H4 (cell line): Measurements from ENCODE around the gene ERBB2. TPM values are rescaled to one million over a fixed set of nuclear protein-coding genes. Genes with fewer than 3 reads are reported as not detected.
"Not testable (repeated sequence)": the region's sequence is repeated elsewhere in the genome, so short reads cannot be mapped to it uniquely, and the experiment has no call there.

Source experiments
- DNase-seq: peaks from one replicate; pipeline ENCODE4 v3.0.0-alpha.2; 2015; ENCODE audit warnings: low spot score
- total RNA-seq: library from RNA; depleted of rRNA; stranded (reverse); fragments of >200 nt; shearing (Covaris generic); gene quantifications from 2 replicates; pipeline ENCODE4 v1.2.3, GENCODE V29; 2014

The ERBB2 gene
- total RNA-seq, 1 experiment from 2014 or later = 10.1 TPM

DNA sequence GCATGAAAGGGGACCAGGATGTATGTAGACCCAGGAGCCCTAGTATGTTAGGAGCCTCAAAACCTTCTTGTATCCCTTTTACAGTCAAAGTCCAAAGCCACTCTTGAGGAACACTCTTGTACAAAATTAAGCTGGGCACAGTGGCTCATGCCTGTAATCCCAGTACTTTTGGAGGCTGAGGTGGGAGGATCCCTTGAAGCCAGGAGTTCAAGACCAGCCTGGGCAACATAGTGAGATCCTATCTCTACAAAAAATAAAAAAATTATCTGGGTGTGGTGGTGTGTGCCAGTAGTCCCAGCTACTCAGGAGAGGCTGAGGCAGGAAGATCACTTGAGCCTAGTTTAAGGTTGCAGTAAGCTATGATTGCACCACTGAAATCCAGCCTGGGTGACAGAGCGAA lies 26.1 kb downstream of the ERBB2 start:
- not testable (repeated sequence) for DNase-seq

DNA sequence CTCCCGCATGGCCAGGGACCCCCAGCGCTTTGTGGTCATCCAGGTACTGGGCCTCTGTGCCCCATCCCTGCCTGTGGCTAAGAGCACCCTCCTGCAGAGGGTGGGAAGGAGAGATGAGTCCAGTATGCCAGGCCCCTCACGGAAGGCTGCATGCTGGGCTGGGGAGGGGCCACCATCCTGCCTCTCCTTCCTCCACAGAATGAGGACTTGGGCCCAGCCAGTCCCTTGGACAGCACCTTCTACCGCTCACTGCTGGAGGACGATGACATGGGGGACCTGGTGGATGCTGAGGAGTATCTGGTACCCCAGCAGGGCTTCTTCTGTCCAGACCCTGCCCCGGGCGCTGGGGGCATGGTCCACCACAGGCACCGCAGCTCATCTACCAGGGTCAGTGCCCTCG lies 26.8 kb downstream of the ERBB2 start:
- no peak for DNase-seq

DNA sequence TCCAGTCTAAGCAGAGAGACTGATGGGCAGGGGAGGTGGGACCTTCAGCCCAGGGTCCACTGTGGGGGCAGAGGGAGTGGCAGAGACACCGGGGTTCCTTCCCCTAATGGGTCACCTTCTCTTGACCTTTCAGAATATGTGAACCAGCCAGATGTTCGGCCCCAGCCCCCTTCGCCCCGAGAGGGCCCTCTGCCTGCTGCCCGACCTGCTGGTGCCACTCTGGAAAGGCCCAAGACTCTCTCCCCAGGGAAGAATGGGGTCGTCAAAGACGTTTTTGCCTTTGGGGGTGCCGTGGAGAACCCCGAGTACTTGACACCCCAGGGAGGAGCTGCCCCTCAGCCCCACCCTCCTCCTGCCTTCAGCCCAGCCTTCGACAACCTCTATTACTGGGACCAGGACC lies 27.7 kb downstream of the ERBB2 start:
- DNase-seq = no peak

DNA sequence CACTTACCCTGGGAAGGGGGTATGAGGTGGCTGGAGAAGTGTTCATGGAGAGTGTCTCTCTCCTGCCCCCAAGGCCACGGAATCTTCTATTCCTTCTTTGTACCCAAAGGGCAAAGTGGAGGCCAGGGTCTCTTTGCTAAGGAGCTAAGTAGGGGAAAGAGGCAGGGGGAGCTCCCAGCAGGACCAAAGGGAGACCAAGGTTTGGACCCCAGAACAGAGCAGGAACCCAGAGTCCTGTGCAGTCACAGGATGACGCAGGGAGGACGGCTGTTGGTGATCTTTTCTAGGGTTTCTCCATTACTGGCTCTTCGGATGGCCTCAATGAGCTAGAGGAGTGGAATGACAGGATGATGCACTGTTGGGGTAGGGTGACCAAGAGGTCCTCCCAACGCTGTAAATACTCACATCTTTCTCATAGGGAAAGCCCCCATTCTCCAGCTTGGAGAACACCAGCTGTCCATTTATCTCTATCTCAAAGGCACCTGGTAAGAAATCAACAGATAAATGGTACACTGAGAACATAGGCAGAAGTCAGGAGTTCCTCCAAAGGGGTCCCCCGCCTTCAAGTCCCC lies 29.5 kb downstream of the ERBB2 start:
- no peak for DNase-seq

- peak; percentile 54 for DNase-seq
Measured at GRCh38 chr17:39730095-39730921, 30.4 kb downstream of the ERBB2 start, which contains the start of gene MIEN1. TSS of gene MIEN1 (minus strand) at chr17:39730532. CDS start at chr17:39730495, 37 bp downstream.

GRCh38 chr17:39732586-39732985 lies 32.7 kb downstream of the ERBB2 start:
- DNase-seq = no peak

- no peak for DNase-seq
Measured at GRCh38 chr17:39735882-39736281, 36.0 kb downstream of the ERBB2 start.

- DNase-seq = no peak
Measured at GRCh38 chr17:39736319-39737165, 36.7 kb downstream of the ERBB2 start.

DNA sequence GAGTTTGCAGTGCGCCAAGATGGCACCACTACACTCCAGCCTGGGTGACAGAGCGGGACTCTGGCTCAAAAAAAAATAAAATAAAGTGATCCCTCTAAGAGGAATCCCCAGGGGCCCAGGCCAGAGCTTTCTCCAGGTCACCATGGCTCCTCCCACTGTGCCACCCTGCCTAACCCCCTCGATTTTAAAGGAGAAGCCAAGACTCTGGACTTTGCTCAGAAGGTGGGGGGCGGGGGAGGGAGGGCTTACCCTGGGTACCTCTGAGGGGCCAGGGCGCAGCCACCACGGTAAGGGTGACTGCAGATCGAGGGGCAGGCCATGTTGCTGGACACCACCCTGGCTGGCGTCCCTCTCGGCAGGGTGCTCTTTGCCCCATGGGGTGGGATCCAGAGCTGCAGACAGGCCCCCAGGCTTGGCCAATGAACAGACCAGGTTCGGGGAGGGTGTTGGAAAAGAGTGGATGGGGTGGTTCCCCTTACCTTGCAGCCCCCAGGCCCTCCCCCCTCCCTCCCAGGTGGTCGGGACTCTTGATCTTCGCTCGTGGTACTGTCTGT lies 37.4 kb downstream of the ERBB2 start:
- no peak for DNase-seq

- no peak for DNase-seq
Measured at GRCh38 chr17:39737760-39738567, 38.1 kb downstream of the ERBB2 start, which contains the start of gene GRB7. TSS of gene GRB7 (plus strand) at chr17:39737938. CDS start at chr17:39742302, 4,364 bp downstream.

GRCh38 chr17:39738568-39738901 lies 38.7 kb downstream of the ERBB2 start:
- no peak for DNase-seq

- no peak for DNase-seq
Measured at GRCh38 chr17:39738983-39739884, 39.4 kb downstream of the ERBB2 start.

DNA sequence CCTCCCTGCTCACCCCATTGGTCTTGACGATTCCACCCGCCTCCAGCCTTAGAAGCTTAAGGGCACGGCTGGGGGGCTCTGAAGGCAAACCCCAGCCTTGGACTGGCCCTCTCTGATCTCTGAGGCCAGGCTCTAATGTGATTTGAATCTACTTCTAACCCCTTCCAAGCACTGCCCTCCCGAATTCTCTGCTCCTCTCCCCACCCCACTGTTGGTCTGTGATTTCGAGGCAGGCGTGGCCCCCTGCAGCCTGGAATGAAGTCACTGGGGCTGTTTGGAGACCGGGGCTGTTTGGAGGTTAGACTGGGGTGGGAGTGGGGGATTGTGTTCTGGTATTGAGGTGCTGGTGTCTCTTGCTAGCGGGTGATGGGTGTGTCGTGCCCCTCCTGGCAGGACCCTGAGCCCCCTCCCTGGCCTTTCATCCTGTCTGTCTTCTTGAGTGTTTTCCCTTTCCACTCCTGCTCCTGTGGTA lies 40.1 kb downstream of the ERBB2 start:
- no peak for DNase-seq

DNA sequence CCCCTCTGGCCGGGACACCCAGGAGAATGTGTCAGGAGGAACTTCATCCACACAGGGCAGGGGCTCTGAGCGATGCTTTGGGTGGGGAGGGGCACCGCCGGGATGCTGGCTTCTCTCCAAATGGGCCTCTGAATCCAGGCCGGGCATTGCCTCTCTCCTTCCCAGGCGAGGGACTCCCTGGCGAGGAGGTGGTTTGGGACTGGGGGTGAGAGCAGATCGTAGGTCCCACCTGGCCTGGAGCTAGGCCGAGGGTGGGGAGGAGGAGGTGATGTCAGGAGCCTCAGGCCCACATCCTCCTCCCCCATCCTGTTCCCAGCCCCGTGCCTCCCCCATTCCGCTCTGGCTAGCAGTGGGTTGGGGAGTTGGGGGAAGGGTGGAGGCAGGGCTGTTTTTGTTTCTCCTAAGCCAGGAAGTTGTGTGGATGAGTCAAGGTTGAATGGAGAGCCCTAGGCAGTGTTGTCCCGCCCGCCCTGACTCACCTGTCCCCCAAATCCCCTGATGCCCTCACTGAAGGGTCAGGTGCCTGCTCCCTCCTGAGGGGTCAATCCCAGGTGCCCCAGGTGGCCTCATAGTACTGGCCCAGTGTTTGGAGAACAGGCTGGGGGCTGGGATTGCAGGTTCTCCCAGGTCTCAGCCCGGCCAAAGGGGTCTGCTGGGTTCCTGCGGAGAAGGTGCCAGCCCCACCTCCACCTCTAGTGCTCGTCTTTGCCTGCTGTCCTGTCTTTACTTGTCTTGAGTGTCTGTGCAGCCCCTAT lies 40.7 kb downstream of the ERBB2 start:
- peak; percentile 63 for DNase-seq

- DNase-seq = no peak
Measured at GRCh38 chr17:39742126-39742855, 42.4 kb downstream of the ERBB2 start.

DNA sequence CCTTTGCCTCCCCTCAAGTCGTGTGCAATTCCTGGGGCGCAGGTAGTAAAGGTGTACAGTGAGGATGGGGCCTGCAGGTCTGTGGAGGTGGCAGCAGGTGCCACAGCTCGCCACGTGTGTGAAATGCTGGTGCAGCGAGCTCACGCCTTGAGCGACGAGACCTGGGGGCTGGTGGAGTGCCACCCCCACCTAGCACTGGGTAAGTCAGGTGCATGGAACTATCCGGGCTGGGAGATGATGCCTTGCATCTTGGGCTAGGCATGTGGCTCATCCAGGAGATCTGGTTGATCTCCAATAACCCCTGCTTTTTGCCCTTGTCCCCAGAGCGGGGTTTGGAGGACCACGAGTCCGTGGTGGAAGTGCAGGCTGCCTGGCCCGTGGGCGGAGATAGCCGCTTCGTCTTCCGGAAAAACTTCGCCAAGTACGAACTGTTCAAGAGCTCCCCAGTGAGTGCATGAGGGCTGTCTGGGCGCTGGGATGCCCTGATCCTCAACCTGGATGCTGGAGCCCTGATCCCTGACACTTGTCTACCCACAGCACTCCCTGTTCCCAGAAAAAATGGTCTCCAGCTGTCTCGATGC lies 43.1 kb downstream of the ERBB2 start:
- no peak for DNase-seq

- no peak for DNase-seq
Measured at GRCh38 chr17:39744075-39744835, 44.4 kb downstream of the ERBB2 start.

GRCh38 chr17:39744836-39745215 lies 45.0 kb downstream of the ERBB2 start:
- no peak for DNase-seq
